Common myeloid progenitor, CD34-positive (primary cell): ENCODE results near the gene DGCR2.

Source experiments
- CTCF ChIA-PET: fragments of 350-600 bp; sonication (Branson Sonifier 250); formaldehyde crosslinking; loops from one replicate; lab custom pipeline; 2021; ENCODE audit warnings: antibody characterized with exemption; lab: Charles Lee
- POLR2A ChIA-PET: fragments of 350-600 bp; sonication (Branson Sonifier 250); formaldehyde crosslinking; loops from one replicate; lab custom pipeline; 2021; ENCODE audit warnings: antibody characterized with exemption; lab: Charles Lee
- DNase-seq, 3 donors: peaks; one replicate each; pipeline versions ENCODE4 v3.0.0 to v3.0.0-alpha.2; 2013
- H3K27ac ChIP-seq, 2 experiments: 1 replicate in 1 of 2; 2 replicates in 1 of 2; pipeline ENCODE4 v1.7.0; 2013; ENCODE audit warnings: inconsistent platforms in 2 of 2, low read length in 2 of 2, mild to moderate bottlenecking in 2 of 2, low read depth in 1 of 2, moderate library complexity in 1 of 2; ENCODE audit not compliant: severe bottlenecking in 2 of 2, insufficient read depth in 1 of 2, poor library complexity in 1 of 2
- H3K27me3 ChIP-seq, 5 experiments: replicated peaks in 2 of 5; 1 replicate in 3 of 5; 2 replicates in 2 of 5; pipeline versions ENCODE4 v1.6.1 to v1.7.0; 2013; ENCODE audit warnings: low read length in 4 of 5, mild to moderate bottlenecking in 2 of 5, moderate library complexity in 2 of 5, inconsistent platforms in 1 of 5; ENCODE audit not compliant: insufficient read depth in 5 of 5, control insufficient read depth in 4 of 5
- H3K36me3 ChIP-seq, 4 experiments: 1 replicate in 2 of 4; 2 replicates in 2 of 4; pipeline versions ENCODE4 v1.6.1 to v1.7.0; 2013; ENCODE audit warnings: low read length in 3 of 4, control low read depth in 1 of 4, mild to moderate bottlenecking in 1 of 4; ENCODE audit not compliant: control insufficient read depth in 4 of 4, insufficient read depth in 4 of 4
- H3K4me1 ChIP-seq, 4 experiments: 1 replicate in 3 of 4; 2 replicates in 1 of 4; pipeline versions ENCODE4 v1.6.1 to v1.7.1; 2013; ENCODE audit warnings: low read length in 3 of 4, mild to moderate bottlenecking in 3 of 4, control low read depth in 1 of 4, inconsistent platforms in 1 of 4, moderate library complexity in 1 of 4; ENCODE audit not compliant: control insufficient read depth in 4 of 4, insufficient read depth in 4 of 4; ENCODE audit errors: control extremely low read depth in 1 of 4
- H3K4me3 ChIP-seq, 7 experiments: 1 replicate in 4 of 7; 2 replicates in 3 of 7; pipeline versions ENCODE4 v1.5.1 to v1.7.0; 2013; ENCODE audit warnings: mild to moderate bottlenecking in 7 of 7, low read length in 6 of 7, moderate library complexity in 6 of 7, inconsistent platforms in 2 of 7, low read depth in 2 of 7, control low read depth in 1 of 7; ENCODE audit not compliant: insufficient read depth in 4 of 7, control insufficient read depth in 1 of 7; ENCODE audit errors: extremely low read depth in 1 of 7
- H3K9me3 ChIP-seq, 5 experiments: 1 replicate in 4 of 5; 2 replicates in 1 of 5; pipeline versions ENCODE4 v1.6.1 to v1.7.1; 2013; ENCODE audit warnings: low read length in 4 of 5, mild to moderate bottlenecking in 2 of 5, inconsistent platforms in 1 of 5, low read depth in 1 of 5, moderate library complexity in 1 of 5; ENCODE audit not compliant: control insufficient read depth in 4 of 5, insufficient read depth in 2 of 5; ENCODE audit errors: control extremely low read depth in 1 of 5
- WGBS: methylation state at CpG from one replicate; pipeline ENCODE4 v1.1.5; 2013; ENCODE audit not compliant: insufficient coverage; 5-methylcytosine and 5-hydroxymethylcytosine counted together

DGCR2 gene

DNA sequence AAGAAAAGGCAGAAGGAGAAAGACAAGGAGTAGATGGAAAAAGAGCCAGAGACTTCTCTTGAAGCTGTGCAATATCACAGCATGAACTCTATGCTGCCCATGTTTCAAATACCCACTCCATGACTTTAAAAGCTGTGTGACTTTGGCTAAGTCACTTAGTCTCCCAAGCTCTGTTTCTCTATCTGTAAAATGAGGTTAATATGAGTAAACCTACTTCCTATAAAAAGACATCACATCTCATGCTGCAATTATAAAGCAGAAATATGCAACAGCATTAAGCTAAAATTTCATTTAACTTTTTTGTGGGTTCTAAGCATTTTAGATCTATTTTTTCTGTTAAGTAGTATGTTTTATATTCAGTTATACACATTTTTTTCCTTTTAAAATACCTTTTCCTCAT lies 11.6 kb downstream of the DGCR2 start:
- Histone ChIP-seq H3K27me3 (no peaks in the 10 kb centered on the region), H3K9me3 (no peaks in the 10 kb centered on the region), H3K36me3 (peaks cover 0 to 20% (median 3%) of the 10 kb centered on the region in 4 experiments), H3K27ac (peak overlapping the region in 1 of 2 experiments; percentile 84), H3K4me1 (peaks cover 25 to 50% (median 35%) of the 10 kb centered on the region in 4 experiments), H3K4me3 (peak overlapping the region in 1 of 7 experiments; percentile 15)
- CTCF ChIA-PET = interaction anchor here (0.9 to 3.5 kb wide), 3 partner anchors 10 to 33 kb away, joined by 3 to 13 read pairs (median 3); partner anchors contain the start of gene ESS2
- POLR2A ChIA-PET = interaction anchor here (0.9 to 1.5 kb wide), 2 partner anchors 11 to 337 kb away, joined by 3 to 5 read pairs; partner anchors contain the start of genes C22orf39 and DGCR2
- no peak for DNase-seq

DNA sequence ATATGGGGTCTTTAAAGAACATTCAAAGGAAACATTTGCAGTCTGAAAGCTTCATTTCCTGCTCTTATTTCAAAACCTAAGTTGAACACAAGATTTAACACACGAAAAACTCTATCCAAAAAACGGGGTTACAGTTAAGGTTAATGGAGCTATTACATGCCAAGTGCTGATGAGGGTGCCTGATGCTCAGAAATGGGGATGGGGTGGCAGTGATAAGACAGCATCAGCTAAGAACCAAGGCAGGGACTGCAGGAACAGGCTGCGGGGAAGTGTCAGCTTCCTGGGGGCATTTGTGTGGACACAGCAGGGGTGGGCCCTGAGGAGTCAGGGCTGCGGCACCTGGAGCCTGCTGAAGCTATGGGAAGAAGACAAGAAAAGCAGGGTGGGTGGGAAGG lies 12.2 kb downstream of the DGCR2 start:
- ChIA-PET CTCF (interaction anchor here (0.9 to 3.5 kb wide), 3 partner anchors 11 to 34 kb away, joined by 3 to 13 read pairs (median 3); partner anchors contain the start of gene ESS2), POLR2A (interaction anchor here (0.9 kb wide), 1 partner anchor 337 kb away, joined by 3 read pairs; the partner anchor contains the start of gene C22orf39)
- Histone ChIP-seq H3K36me3 (peaks cover 0 to 16% (median 3%) of the 10 kb centered on the region in 4 experiments), H3K4me3 (peak overlapping the region in 6 of 7 experiments; percentile 6 to 70 (median 46)), H3K27ac (peak overlapping the region; percentile 59 to 84), H3K9me3 (no peaks in the 10 kb centered on the region), H3K27me3 (no peaks in the 10 kb centered on the region), H3K4me1 (peaks cover 25 to 50% (median 35%) of the 10 kb centered on the region in 4 experiments)
- peak in 1 of 3 donors; percentile 31 for DNase-seq
- 49% methylated on average over 2 of the region's 4 CpGs for WGBS

DNA sequence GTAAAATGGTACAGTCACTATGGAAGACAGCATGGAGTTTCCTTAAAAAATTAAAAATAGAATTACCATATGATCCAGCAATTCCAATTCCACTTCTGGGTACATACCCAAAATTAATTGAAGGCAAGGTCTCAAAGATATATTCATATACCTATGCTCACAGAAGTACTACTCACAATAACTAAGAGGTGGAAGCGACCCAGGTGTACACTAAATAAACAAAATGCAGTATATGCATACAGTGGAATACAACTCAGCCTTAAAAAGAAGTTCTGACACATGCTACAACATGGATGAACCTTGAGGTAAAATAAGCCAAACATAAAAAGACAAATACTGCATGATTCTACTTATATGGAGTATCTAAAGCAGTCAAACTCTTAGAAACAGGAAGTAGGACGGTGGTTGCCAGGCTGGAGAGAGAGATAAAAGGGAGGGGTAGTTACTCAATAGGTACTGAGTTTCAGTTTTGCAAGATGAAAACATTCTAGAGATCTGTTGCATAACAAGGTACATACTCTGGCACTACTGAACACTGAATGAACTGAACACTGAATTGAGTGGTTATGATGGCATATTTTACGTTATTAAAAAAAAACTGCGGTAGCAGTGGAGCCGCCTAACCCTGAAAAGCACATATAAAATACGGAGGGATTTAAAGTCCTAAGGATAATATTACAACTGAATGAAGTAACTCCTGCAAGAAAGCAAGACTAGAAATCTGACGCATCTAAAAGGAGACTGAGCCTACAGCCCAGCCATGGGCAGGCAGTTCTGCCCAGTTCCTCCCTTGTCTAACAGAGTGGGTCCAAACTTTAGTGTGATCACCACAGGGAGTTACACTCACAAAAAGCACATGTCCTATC lies 12.8 kb downstream of the DGCR2 start:
- peaks cover 0 to 12% (median 2%) of the 10 kb centered on the region in 4 experiments for H3K36me3 ChIP-seq
- H3K27ac ChIP-seq = peak overlapping the region; percentile 59 to 84
- peaks cover 25 to 50% (median 35%) of the 10 kb centered on the region in 4 experiments for H3K4me1 ChIP-seq
- peak; percentile 88 to 97 (median 95) for DNase-seq
- H3K9me3 ChIP-seq = no peaks in the 10 kb centered on the region
- peak overlapping the region in 6 of 7 experiments; percentile 6 to 70 (median 51) for H3K4me3 ChIP-seq
- H3K27me3 ChIP-seq = no peaks in the 10 kb centered on the region
- WGBS = 16% methylated on average over 5 of the region's 7 CpGs
- ChIA-PET CTCF (interaction anchor here (1.3 to 3.5 kb wide), 3 partner anchors 11 to 69 kb away, joined by 4 to 13 read pairs (median 5); partner anchors contain the start of gene SLC25A1), POLR2A (interaction anchor here (0.9 kb wide), 1 partner anchor 338 kb away, joined by 3 read pairs; the partner anchor contains the start of gene C22orf39)

DNA sequence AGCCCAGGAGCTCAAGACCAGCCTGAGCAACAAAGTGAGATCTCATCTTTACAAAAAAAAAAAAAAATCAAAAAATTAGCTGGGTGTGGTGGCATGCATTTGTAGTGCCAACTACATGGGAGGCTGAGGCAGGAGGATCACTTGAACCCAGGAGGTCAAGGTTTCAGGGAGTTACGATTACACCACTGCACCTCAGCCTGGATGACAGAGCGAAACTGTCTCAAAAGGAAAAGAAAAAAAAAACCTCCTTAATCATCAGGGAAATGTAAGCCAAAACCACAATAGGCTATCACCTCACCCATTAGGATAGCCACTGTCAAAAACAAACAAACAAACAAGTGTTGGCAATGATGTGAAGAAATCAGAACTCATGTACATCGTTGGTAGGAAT lies 13.4 kb downstream of the DGCR2 start:
- peak overlapping the region; percentile 1 to 84 for H3K27ac ChIP-seq
- H3K27me3 ChIP-seq = no peaks in the 10 kb centered on the region
- CTCF ChIA-PET = interaction anchor here (1.3 to 2.2 kb wide), 3 partner anchors 9 to 70 kb away, joined by 4 to 15 read pairs (median 5); partner anchors contain the start of gene SLC25A1
- peak in 2 of 3 donors; percentile 36 to 50 for DNase-seq
- no CpG with 5 or more reads among the region's 3 CpGs for WGBS
- POLR2A ChIA-PET = no interaction called here
- H3K9me3 ChIP-seq = no peaks in the 10 kb centered on the region
- peaks cover 0 to 10% (median under 1%) of the 10 kb centered on the region in 4 experiments for H3K36me3 ChIP-seq
- H3K4me3 ChIP-seq = peak overlapping the region in 2 of 7 experiments; percentile 1 to 70
- H3K4me1 ChIP-seq = peaks cover 25 to 50% (median 35%) of the 10 kb centered on the region in 4 experiments

DNA sequence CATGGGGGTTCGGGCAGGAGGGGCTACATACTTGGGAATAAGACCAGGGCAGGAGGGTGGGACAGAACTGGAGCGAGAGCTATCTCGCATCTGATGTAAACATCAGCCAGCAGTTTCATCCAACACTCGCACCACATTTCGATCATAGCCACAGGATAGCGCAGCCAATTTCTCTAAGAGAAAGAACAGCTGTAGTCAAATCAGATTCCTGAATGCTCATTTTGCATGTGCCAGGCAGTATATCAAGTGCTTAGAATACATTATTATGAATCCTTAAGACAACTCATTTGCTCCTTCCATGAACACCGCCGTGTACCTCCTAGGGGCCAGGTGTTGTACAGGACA lies 14.5 kb downstream of the DGCR2 start:
- WGBS = 91% methylated on average over 4 of the region's 8 CpGs
- no peak for DNase-seq

DNA sequence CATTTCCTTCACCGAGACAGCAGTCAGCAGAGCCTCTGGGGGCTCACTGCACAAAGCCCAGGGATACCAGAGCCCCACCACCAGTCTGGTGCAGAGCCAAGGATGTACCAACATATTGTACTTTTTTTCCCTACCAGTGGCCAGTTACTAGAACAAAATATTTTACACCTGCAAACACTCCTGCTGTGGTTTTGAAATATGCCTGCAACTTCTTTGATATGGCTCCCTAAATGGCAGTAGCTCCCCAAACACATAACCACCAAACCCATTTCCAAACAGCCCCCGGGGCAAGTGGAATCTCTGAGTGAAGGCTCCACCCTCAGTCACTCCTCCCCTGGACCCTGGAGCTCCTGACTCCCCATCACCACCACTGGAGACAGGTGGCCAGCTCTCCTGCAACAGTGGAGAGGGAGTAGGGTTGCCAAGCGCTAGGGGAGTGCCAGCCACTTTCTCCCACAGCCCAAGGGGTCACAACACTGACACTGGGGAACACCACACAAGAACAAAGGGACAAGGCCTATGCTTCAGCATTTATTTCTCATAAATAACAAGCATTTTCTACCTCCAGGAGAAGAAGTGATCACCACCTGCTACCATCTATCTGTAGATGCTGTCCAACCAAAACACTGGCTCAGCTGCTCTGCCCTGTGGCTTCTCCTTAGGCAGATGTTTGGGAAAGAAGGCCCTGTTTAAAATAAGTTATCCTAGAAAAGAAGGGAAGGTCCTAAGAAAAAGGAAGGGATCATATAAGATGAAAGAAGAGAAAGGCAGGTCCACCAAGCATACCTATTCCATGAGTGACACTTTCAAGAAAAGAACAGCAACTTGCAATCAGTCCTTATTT lies 15.1 kb downstream of the DGCR2 start:
- CTCF ChIA-PET = interaction anchor here (1.1 to 2.7 kb wide), 5 partner anchors 11 to 370 kb away, joined by 3 to 15 read pairs (median 6); partner anchors contain the start of genes DGCR2 and ESS2
- no peak for DNase-seq
- Histone ChIP-seq H3K4me1 (peaks cover 25 to 48% (median 35%) of the 10 kb centered on the region in 4 experiments), H3K36me3 (peaks cover 0 to 8% (median under 1%) of the 10 kb centered on the region in 4 experiments), H3K9me3 (no peaks in the 10 kb centered on the region), H3K27ac (peak overlapping the region in 1 of 2 experiments; percentile 52), H3K4me3 (no peak overlapping the region), H3K27me3 (no peaks in the 10 kb centered on the region)
- 100% methylated on average over 2 of the region's 3 CpGs for WGBS
- POLR2A ChIA-PET = no interaction called here

More for the DNA sequence above, 14.5 kb downstream of the DGCR2 start:
- H3K4me1 ChIP-seq = peaks cover 25 to 50% (median 35%) of the 10 kb centered on the region in 4 experiments
- H3K9me3 ChIP-seq = no peaks in the 10 kb centered on the region
- CTCF ChIA-PET = interaction anchor here (1.1 to 2.7 kb wide), 6 partner anchors 9 to 370 kb away, joined by 3 to 15 read pairs (median 6); partner anchors contain the start of genes DGCR2, ESS2 and SLC25A1
- H3K4me3 ChIP-seq = no peak overlapping the region
- peaks cover 0 to 8% (median under 1%) of the 10 kb centered on the region in 4 experiments for H3K36me3 ChIP-seq
- peak overlapping the region in 1 of 2 experiments; percentile 52 for H3K27ac ChIP-seq
- no peaks in the 10 kb centered on the region for H3K27me3 ChIP-seq
- POLR2A ChIA-PET = interaction anchor here (0.6 kb wide), 1 partner anchor 14 kb away, joined by 3 read pairs; no protein-coding TSS in a partner anchor
